Small intestine (tissue), 7 donors: Measurements from ENCODE around the gene TRIOBP. TPM values are rescaled to one million over a fixed set of nuclear protein-coding genes. Genes with fewer than 3 reads are reported as not detected.
"Not testable (repeated sequence)": the region's sequence is repeated elsewhere in the genome, so short reads cannot be mapped to it uniquely, and the experiment has no call there.

Source experiments
- DNase-seq, 2 donors: peaks; one replicate each; pipeline versions ENCODE4 v3.0.0 to v3.0.0-alpha.2; 2013
- FAIRE-seq: peaks from 2 replicates; lab custom pipeline; 2012; peaks lifted over from hg19 to GRCh38; lab: Jason Lieb, UNC
- H3K27ac ChIP-seq, 3 donors: one replicate each; pipeline ENCODE4 v1.5.1; 2013; ENCODE audit warnings: low read length in 2 of 3, mild to moderate bottlenecking in 2 of 3, control low read depth in 1 of 3, inconsistent platforms in 1 of 3, low read depth in 1 of 3, moderate library complexity in 1 of 3
- H3K27me3 ChIP-seq, 3 donors: one replicate each; pipeline ENCODE4 v1.6.1; 2013; ENCODE audit warnings: low read length in 3 of 3, inconsistent platforms in 1 of 3; ENCODE audit not compliant: control insufficient read depth in 3 of 3, insufficient read depth in 3 of 3
- H3K36me3 ChIP-seq, 3 donors: one replicate each; pipeline ENCODE4 v1.6.1; 2013; ENCODE audit warnings: low read length in 3 of 3, inconsistent platforms in 1 of 3, low read depth in 1 of 3, mild to moderate bottlenecking in 1 of 3, moderate library complexity in 1 of 3; ENCODE audit not compliant: control insufficient read depth in 3 of 3, insufficient read depth in 2 of 3
- H3K4me1 ChIP-seq, 3 donors: one replicate each; pipeline ENCODE4 v1.6.1; 2013; ENCODE audit warnings: low read length in 2 of 3, inconsistent platforms in 1 of 3, low read depth in 1 of 3, mild to moderate bottlenecking in 1 of 3, moderate library complexity in 1 of 3; ENCODE audit not compliant: control insufficient read depth in 3 of 3, insufficient read depth in 2 of 3
- H3K4me3 ChIP-seq, 3 donors: one replicate each; pipeline ENCODE4 v1.5.1; 2013; ENCODE audit warnings: low read length in 3 of 3, control low read depth in 1 of 3, inconsistent platforms in 1 of 3, low read depth in 1 of 3, mild to moderate bottlenecking in 1 of 3, moderate library complexity in 1 of 3
- H3K9me3 ChIP-seq, 2 donors: one replicate each; pipeline ENCODE4 v1.6.1; 2013; ENCODE audit warnings: low read depth in 1 of 2, low read length in 1 of 2; ENCODE audit not compliant: control insufficient read depth in 2 of 2, insufficient read depth in 1 of 2
- WGBS, 3 donors: extraction: QIAGEN DNeasy Blood & Tissue Kit; methylation state at CpG; one replicate each; pipeline ENCODE4 v1.1.7; 2013; 5-methylcytosine and 5-hydroxymethylcytosine counted together
- polyA plus RNA-seq, 4 donors: library from polyadenylated mRNA; stranded (reverse) in 3 of 4; unstranded in 1 of 4; fragments of 200-250 nt in 3 of 4; fragments of 120-200 nt in 1 of 4; gene quantifications; one replicate each; pipeline versions ENCODE4 v1.2.1 to v1.2.3, GENCODE V29; 2013
- donor health status: healthy with polysubstance abuse.
- donor health status: control.
- donor health status: control.
- donor health status: Bipolar disorder and iron deficiency.
- donor health status: healthy.

The TRIOBP gene
- polyA plus RNA-seq, 4 donors: 20.4 to 46.8 (median 35.2) TPM

- peaks cover 0 to 11% (median 1%) of the 10 kb centered on the region in 3 donors for H3K4me1 ChIP-seq
- H3K4me3 ChIP-seq: no peak overlapping the region
- FAIRE-seq (no peak), DNase-seq (no peak)
- 72 to 88% (median 86%) methylated on average over 18 of the region's 18 CpGs for WGBS, 3 donors
- no peaks in the 10 kb centered on the region for H3K9me3 ChIP-seq
- H3K27ac ChIP-seq: peak overlapping the region in 1 of 3 donors; percentile 18
- H3K36me3 ChIP-seq: peaks cover 0 to 3% (median 0%) of the 10 kb centered on the region in 3 donors
- no peaks in the 10 kb centered on the region for H3K27me3 ChIP-seq
Observed at GRCh38 chr22:37782340-37783168, 85.7 kb downstream of the TRIOBP start.

DNA sequence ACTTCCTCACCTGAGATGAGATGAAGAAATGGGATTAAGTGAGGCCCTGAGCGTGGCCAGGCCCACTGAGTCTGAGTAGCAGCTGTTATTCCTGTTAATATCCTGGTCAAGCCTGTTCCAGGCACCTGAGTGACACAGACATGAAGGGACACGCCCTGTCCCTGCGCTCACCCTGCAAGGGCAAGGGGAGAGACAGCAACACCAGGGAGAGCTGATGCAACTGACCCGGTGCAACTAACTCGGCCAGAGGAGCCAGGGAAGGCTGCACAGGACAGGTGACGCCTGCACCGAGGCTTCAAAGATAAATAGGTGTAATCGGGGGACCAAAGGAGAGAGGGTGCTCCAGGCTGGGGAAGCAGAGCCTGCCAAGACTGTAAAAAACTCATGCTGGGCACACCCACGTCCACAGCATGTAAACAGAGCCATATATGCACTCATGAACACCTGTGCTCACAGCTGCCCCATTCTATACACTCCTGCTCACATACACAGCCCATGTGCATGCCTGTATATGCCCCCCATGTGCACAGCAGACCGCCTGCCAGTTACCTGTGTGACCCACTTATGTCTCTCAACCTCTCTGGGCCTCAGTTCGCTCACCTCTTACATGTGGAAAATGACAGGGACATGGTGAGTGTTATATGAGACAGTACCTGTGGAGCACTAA is 88.1 kb downstream of the TRIOBP start:
- H3K27me3 ChIP-seq: no peaks in the 10 kb centered on the region
- no peaks in the 10 kb centered on the region for H3K9me3 ChIP-seq
- FAIRE-seq (no peak), DNase-seq (peak; percentile 80 to 91)
- WGBS, 3 donors: 19 to 51% (median 41%) methylated on average over 10 to 11 of the region's 11 CpGs
- peak overlapping the region; percentile 25 to 43 (median 28) for H3K27ac ChIP-seq
- no peak overlapping the region for H3K4me3 ChIP-seq
- peaks cover 0 to 11% (median 1%) of the 10 kb centered on the region in 3 donors for H3K4me1 ChIP-seq
- no peaks in the 10 kb centered on the region for H3K36me3 ChIP-seq

GRCh38 chr22:37790234-37790633 is 93.4 kb downstream of the TRIOBP start:
- no peaks in the 10 kb centered on the region for H3K27me3 ChIP-seq
- no peaks in the 10 kb centered on the region for H3K9me3 ChIP-seq
- 59 to 63% (median 62%) methylated on average over 2 of the region's 2 CpGs for WGBS, 3 donors
- H3K4me1 ChIP-seq: peaks cover 0 to under 1% (median 0%) of the 10 kb centered on the region in 3 donors
- H3K27ac ChIP-seq: no peak overlapping the region
- FAIRE-seq: no peak
- DNase-seq: no peak
- no peak overlapping the region for H3K4me3 ChIP-seq
- H3K36me3 ChIP-seq: no peaks in the 10 kb centered on the region

- no peaks in the 10 kb centered on the region for H3K36me3 ChIP-seq
- H3K9me3 ChIP-seq: no peaks in the 10 kb centered on the region
- no peak overlapping the region for H3K4me3 ChIP-seq
- DNase-seq: no peak
- H3K27me3 ChIP-seq: no peaks in the 10 kb centered on the region
- no peak overlapping the region for H3K27ac ChIP-seq
- FAIRE-seq: no peak
- WGBS, 3 donors: 85 to 93% (median 87%) methylated on average over 6 of the region's 6 CpGs
- peaks cover 0 to 10% (median 0%) of the 10 kb centered on the region in 3 donors for H3K4me1 ChIP-seq
Observed at GRCh38 chr22:37792494-37792893, 95.6 kb downstream of the TRIOBP start.

- H3K9me3 ChIP-seq: no peaks in the 10 kb centered on the region
- 59 to 77% (median 71%) methylated on average over 2 of the region's 2 CpGs for WGBS, 3 donors
- FAIRE-seq (no peak), DNase-seq (no peak)
- no peaks in the 10 kb centered on the region for H3K27me3 ChIP-seq
- H3K4me1 ChIP-seq: peaks cover 0 to 10% (median 0%) of the 10 kb centered on the region in 3 donors
- H3K4me3 ChIP-seq: no peak overlapping the region
- no peaks in the 10 kb centered on the region for H3K36me3 ChIP-seq
- H3K27ac ChIP-seq: no peak overlapping the region
Observed at GRCh38 chr22:37794376-37794775, 97.5 kb downstream of the TRIOBP start.

DNA sequence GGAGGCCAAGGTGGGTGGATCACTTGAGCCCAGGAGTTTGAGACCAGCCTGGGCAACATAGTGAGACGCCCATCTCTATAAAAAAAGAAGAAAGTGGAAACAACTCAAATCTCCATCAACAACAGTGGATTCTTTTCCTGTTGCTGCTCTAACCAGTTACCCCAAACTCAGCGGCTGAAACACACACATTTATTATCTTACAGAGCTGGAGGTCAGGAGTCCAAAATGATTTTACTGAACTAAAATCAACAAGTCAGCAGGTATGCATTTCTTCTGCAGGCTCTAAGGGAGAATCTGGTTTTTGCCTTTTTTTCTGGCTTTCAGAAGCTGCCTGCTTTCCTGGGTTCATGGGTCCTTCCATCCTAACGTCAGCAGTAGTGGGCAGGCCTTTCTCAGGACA is 99.2 kb downstream of the TRIOBP start:
- H3K9me3 ChIP-seq: no peaks in the 10 kb centered on the region
- peak overlapping the region in 1 of 3 donors; percentile 28 for H3K27ac ChIP-seq
- WGBS, 3 donors: 17 to 71% (median 50%) methylated on average over 3 of the region's 3 CpGs
- no peaks in the 10 kb centered on the region for H3K36me3 ChIP-seq
- peaks cover 0 to 10% (median 0%) of the 10 kb centered on the region in 3 donors for H3K4me1 ChIP-seq
- FAIRE-seq (no peak), DNase-seq (peak; percentile 57 to 68)
- H3K4me3 ChIP-seq: no peak overlapping the region
- no peaks in the 10 kb centered on the region for H3K27me3 ChIP-seq

GRCh38 chr22:37797259-37797658 is 100.4 kb downstream of the TRIOBP start:
- not testable (repeated sequence) for H3K4me3 ChIP-seq, H3K27me3 ChIP-seq, DNase-seq, H3K9me3 ChIP-seq, H3K4me1 ChIP-seq, H3K27ac ChIP-seq, FAIRE-seq, H3K36me3 ChIP-seq
- WGBS, 3 donors: 89 to 95% (median 93%) methylated on average over 7 of the region's 7 CpGs

DNA sequence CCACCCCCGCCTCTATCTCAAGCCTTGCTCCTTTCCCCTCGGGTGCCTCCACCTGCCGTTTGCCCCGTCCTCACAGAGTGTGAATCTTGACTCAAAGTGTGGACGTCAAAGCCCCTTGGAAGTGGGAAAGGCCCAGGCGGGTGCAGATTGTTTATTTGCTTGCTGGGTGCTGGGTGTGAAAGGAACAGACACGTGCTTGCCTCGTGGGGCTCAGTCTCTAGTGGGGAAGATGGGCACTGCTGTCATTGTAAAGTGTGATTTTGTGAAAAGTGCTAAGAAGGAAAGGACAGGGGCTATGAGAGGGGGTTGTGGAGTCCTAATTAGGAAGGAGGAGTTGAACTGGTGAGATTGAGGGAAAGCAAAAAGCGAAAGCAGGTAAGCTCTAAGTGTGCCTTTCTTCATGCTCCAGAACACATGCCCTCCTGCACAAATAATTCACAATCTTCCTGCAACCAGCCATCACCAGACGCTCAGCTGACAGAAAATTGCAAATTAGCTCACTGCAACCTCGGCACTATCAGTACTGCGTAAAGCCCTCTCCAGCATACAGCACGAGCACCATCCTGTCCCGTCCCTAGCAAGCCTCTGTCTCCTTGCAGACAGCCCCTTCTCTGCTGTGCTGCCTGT is 101.1 kb downstream of the TRIOBP start:
- no peak for DNase-seq
- 59 to 62% (median 61%) methylated on average over 14 of the region's 14 CpGs for whole genome bisulfite sequencing, 3 donors
- H3K27me3 ChIP-seq: no peaks in the 10 kb centered on the region
- H3K4me1 ChIP-seq: peaks cover 0 to 14% (median 3%) of the 10 kb centered on the region in 3 donors
- no peaks in the 10 kb centered on the region for H3K9me3 ChIP-seq
- FAIRE-seq: no peak
- H3K36me3 ChIP-seq: no peaks in the 10 kb centered on the region
- H3K27ac ChIP-seq: no peak overlapping the region
- H3K4me3 ChIP-seq: no peak overlapping the region
